ENCODE data around the gene CDYL. TPM values are rescaled to one million over a fixed set of nuclear protein-coding genes. Genes with fewer than 3 reads are reported as not detected.

CDYL gene
- total RNA-seq (ENCODE audit: low replicate concordance) = 74.1 and 82.2 TPM in 2 replicates
- long read RNA-seq, partial matches to known transcripts = 16 of 20 reads
- long read RNA-seq, other reads (novel, unspliced or antisense) = 3 of 20 reads

GRCh38 chr6:4776131-4776492, at the start of gene CDYL:
TSS of gene CDYL (plus strand) at chr6:4776404. CDS start at chr6:4776784, 380 bp downstream.
- peak; percentile 95 for DNase-seq (ENCODE audit: extremely low spot score, unreplicated experiment)
- peaks cover 19% of the 10 kb centered on the region for H3K36me3 Mint-ChIP-seq
- TF ChIP-seq, protein P1, sequence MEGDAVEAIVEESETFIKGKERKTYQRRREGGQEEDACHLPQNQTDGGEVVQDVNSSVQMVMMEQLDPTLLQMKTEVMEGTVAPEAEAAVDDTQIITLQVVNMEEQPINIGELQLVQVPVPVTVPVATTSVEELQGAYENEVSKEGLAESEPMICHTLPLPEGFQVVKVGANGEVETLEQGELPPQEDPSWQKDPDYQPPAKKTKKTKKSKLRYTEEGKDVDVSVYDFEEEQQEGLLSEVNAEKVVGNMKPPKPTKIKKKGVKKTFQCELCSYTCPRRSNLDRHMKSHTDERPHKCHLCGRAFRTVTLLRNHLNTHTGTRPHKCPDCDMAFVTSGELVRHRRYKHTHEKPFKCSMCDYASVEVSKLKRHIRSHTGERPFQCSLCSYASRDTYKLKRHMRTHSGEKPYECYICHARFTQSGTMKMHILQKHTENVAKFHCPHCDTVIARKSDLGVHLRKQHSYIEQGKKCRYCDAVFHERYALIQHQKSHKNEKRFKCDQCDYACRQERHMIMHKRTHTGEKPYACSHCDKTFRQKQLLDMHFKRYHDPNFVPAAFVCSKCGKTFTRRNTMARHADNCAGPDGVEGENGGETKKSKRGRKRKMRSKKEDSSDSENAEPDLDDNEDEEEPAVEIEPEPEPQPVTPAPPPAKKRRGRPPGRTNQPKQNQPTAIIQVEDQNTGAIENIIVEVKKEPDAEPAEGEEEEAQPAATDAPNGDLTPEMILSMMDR (conservative IDR thresholded peaks at IDR 0.05) = no peak
- H3K27me3 Mint-ChIP-seq = peaks cover 40% of the 10 kb centered on the region
- H3K27ac Mint-ChIP-seq = peak within 1 kb of the TSS; percentile 96
- peak within 1 kb of the TSS; percentile 92 for H3K4me3 Mint-ChIP-seq
- peaks cover 17% of the 10 kb centered on the region for H3K4me1 Mint-ChIP-seq (ENCODE audit: unreplicated experiment)
- peaks cover 11% of the 10 kb centered on the region for H3K9me3 Mint-ChIP-seq

- peaks cover 22% of the 10 kb centered on the region for H3K4me1 Mint-ChIP-seq (ENCODE audit: unreplicated experiment)
- H3K4me3 Mint-ChIP-seq = no peak overlapping the region
- no peak for DNase-seq (ENCODE audit: extremely low spot score, unreplicated experiment)
- H3K9me3 Mint-ChIP-seq = no peaks in the 10 kb centered on the region
- H3K27me3 Mint-ChIP-seq = peaks cover 3% of the 10 kb centered on the region
- TF ChIP-seq, protein P1 (conservative IDR thresholded peaks at IDR 0.05) = no peak
- no peaks in the 10 kb centered on the region for H3K36me3 Mint-ChIP-seq
- no peak overlapping the region for H3K27ac Mint-ChIP-seq
Observed at GRCh38 chr6:4726645-4727044, 49.6 kb upstream of the CDYL start.

DNA sequence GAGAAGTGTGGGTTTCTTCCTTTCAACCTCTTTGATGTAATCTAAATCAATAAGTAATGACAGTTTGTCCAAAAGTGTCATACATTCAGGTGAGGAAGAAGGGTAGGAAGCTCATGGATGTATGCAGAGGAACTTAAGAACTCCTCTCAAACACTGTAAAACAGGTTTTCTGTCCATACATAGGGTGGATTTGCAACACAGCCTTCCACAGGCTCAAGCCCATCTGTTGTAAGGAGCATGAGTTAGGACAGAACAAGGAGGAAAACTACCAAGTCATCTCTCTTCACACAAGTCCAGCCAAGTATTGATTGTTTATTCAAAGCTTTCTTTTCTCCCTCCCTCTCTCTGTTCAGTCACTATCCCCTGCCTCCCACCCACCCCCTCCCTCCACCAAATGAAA, 49.0 kb upstream of the CDYL start:
- H3K36me3 Mint-ChIP-seq = no peaks in the 10 kb centered on the region
- no peak for DNase-seq (ENCODE audit: extremely low spot score, unreplicated experiment)
- H3K9me3 Mint-ChIP-seq = no peaks in the 10 kb centered on the region
- peaks cover 22% of the 10 kb centered on the region for H3K4me1 Mint-ChIP-seq (ENCODE audit: unreplicated experiment)
- peak overlapping the region; percentile 40 for H3K27ac Mint-ChIP-seq
- TF ChIP-seq, protein P1 (conservative IDR thresholded peaks at IDR 0.05) = no peak
- peaks cover 3% of the 10 kb centered on the region for H3K27me3 Mint-ChIP-seq
- H3K4me3 Mint-ChIP-seq = no peak overlapping the region

- Mint-ChIP-seq H3K9me3 (no peaks in the 10 kb centered on the region), H3K36me3 (no peaks in the 10 kb centered on the region), H3K27me3 (peaks cover 3% of the 10 kb centered on the region), H3K27ac (peak overlapping the region; percentile 40), H3K4me3 (peak overlapping the region; percentile 29), H3K4me1 (ENCODE audit: unreplicated experiment) (peaks cover 26% of the 10 kb centered on the region)
- DNase-seq (ENCODE audit: extremely low spot score, unreplicated experiment) = no peak
- TF ChIP-seq, protein P1 (conservative IDR thresholded peaks at IDR 0.05) = no peak
Observed at GRCh38 chr6:4727671-4728435, 48.4 kb upstream of the CDYL start.

DNA sequence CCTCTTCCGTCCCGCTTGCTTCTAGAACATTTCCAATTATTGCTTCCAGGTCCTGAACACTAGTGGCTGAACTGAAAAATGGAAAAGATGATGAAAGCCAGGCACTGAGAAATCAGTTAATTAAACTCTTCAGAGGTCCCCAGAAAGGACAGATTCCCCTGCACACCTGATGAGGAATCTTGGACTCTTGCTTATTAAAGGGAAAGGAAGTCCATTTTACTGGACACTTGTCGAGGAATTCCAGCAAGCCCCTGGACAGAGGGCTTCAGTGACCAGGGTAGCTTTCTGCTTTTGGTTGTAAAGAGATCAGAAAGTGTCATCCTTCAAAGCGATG, 47.8 kb upstream of the CDYL start:
- Mint-ChIP-seq H3K27me3 (peaks cover under 1% of the 10 kb centered on the region), H3K9me3 (no peaks in the 10 kb centered on the region), H3K36me3 (no peaks in the 10 kb centered on the region), H3K4me3 (no peak overlapping the region), H3K27ac (no peak overlapping the region), H3K4me1 (ENCODE audit: unreplicated experiment) (peaks cover 29% of the 10 kb centered on the region)
- TF ChIP-seq, protein P1 (conservative IDR thresholded peaks at IDR 0.05) = no peak
- DNase-seq (ENCODE audit: extremely low spot score, unreplicated experiment) = no peak

Measured in type B pancreatic cell (in vitro differentiated cells).